ENCODE results near the gene AKR7A2.
"Not testable (repeated sequence)": the region's sequence is repeated elsewhere in the genome, so short reads cannot be mapped to it uniquely, and the experiment has no call there.

Gene AKR7A2

GRCh38 chr1:19274636-19275035 is 37.3 kb downstream of the AKR7A2 start:
- H3K27me3 ChIP-seq (ENCODE audit: insufficient read depth, poor library complexity, severe bottlenecking) = peaks cover 12% of the 10 kb centered on the region
- no peak for DNase-seq (ENCODE audit: low read depth in 1 of 2, low spot score in 1 of 2)
- H3K27ac ChIP-seq (replicated peaks) = no peak overlapping the region
- no peak for TF ChIP-seq GABPA (IDR thresholded peaks at IDR 0.05; ENCODE audit: low read depth)
- TF ChIP-seq, protein P1, sequence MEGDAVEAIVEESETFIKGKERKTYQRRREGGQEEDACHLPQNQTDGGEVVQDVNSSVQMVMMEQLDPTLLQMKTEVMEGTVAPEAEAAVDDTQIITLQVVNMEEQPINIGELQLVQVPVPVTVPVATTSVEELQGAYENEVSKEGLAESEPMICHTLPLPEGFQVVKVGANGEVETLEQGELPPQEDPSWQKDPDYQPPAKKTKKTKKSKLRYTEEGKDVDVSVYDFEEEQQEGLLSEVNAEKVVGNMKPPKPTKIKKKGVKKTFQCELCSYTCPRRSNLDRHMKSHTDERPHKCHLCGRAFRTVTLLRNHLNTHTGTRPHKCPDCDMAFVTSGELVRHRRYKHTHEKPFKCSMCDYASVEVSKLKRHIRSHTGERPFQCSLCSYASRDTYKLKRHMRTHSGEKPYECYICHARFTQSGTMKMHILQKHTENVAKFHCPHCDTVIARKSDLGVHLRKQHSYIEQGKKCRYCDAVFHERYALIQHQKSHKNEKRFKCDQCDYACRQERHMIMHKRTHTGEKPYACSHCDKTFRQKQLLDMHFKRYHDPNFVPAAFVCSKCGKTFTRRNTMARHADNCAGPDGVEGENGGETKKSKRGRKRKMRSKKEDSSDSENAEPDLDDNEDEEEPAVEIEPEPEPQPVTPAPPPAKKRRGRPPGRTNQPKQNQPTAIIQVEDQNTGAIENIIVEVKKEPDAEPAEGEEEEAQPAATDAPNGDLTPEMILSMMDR (IDR thresholded peaks at IDR 0.05; ENCODE audit: insufficient read depth, low read length) = no peak
- TF ChIP-seq POLR2AphosphoS5 (IDR thresholded peaks at IDR 0.05; ENCODE audit: low read depth) = no peak
- TF ChIP-seq SPI1 (IDR thresholded peaks at IDR 0.05; ENCODE audit: borderline replicate concordance, low read depth) = no peak
- TF ChIP-seq, protein P2, sequence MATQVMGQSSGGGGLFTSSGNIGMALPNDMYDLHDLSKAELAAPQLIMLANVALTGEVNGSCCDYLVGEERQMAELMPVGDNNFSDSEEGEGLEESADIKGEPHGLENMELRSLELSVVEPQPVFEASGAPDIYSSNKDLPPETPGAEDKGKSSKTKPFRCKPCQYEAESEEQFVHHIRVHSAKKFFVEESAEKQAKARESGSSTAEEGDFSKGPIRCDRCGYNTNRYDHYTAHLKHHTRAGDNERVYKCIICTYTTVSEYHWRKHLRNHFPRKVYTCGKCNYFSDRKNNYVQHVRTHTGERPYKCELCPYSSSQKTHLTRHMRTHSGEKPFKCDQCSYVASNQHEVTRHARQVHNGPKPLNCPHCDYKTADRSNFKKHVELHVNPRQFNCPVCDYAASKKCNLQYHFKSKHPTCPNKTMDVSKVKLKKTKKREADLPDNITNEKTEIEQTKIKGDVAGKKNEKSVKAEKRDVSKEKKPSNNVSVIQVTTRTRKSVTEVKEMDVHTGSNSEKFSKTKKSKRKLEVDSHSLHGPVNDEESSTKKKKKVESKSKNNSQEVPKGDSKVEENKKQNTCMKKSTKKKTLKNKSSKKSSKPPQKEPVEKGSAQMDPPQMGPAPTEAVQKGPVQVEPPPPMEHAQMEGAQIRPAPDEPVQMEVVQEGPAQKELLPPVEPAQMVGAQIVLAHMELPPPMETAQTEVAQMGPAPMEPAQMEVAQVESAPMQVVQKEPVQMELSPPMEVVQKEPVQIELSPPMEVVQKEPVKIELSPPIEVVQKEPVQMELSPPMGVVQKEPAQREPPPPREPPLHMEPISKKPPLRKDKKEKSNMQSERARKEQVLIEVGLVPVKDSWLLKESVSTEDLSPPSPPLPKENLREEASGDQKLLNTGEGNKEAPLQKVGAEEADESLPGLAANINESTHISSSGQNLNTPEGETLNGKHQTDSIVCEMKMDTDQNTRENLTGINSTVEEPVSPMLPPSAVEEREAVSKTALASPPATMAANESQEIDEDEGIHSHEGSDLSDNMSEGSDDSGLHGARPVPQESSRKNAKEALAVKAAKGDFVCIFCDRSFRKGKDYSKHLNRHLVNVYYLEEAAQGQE (IDR thresholded peaks at IDR 0.05; ENCODE audit: insufficient replicate concordance, low read depth) = no peak
- no peak overlapping the region for H3K4me3 ChIP-seq (replicated peaks; ENCODE audit: insufficient read depth, low read length)

DNA sequence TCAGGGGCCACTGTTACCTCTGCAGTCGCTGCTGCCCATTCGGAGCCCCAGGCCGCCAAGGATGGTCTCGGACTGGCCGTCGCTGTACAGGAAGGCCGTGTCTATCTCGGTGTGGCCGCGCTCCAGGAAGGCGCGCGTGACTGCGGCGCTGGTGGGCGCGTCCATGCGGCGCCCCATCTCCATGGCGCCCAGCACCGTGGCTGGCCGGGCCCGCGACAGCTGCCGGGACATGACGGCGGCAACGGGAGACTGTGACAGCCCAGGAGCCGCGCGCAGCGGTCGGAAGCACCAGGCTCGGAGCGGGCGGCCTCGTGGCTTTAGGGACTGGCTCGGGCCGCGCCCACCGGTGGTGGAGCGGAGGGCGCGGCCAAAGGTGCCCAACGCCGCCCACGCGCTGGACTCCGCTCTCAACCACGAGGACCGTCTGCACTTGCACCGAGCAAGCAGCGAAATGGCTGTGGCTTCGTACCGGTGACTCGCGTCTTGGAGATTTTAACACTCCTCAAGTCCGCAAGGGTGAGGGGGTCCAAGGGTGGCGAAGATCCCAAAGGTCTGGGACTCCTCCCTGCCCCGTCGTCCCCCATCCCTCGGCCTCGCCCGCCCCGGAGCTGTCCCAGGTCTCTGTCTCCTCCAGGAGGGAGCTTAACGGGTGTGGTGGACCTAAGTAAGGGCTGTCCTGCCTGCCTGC is 38.0 kb downstream of the AKR7A2 start:
- H3K4me3 ChIP-seq (replicated peaks; ENCODE audit: insufficient read depth, low read length); H3K27ac ChIP-seq (replicated peaks); DNase-seq (ENCODE audit: low read depth in 1 of 2, low spot score in 1 of 2): not testable (repeated sequence)
- peaks cover 12% of the 10 kb centered on the region for H3K27me3 ChIP-seq (ENCODE audit: insufficient read depth, poor library complexity, severe bottlenecking)

DNA sequence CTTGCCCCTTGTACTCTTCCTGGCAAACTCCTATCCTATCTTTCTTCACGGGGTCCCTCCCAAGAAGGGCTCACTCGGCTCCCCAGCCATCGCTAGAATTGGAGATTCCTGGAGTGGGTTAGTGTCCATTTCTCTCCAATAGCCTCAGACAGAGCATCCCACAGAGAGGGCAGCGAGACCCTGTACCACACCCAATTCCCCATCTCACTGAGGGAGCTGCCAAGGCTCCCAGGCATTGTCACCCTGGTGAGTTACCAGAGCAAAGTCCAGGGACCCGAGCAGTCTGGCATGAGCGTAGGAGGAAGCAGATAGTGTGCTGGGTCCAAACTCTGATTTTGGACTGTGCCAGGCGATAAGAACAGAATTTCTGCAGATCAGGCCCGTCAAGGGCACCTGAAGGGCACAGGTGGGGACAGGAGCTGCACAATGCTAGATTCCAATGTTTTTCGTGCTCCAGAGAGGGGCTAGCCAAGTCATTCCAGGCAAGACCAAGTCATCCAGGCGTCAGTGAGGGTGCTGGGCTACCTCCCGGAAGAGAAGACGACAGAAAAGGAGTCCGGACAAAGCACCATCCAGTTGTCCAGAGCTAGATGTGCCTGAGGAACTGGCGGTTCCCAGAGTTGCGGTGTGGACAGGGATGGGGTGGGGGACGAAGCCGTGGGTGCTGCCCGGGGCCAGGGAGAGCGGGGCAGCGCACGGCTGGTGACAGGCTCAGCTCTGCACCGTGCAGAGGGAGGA is 38.7 kb downstream of the AKR7A2 start:
- H3K27ac ChIP-seq (replicated peaks) = no peak overlapping the region
- peaks cover 12% of the 10 kb centered on the region for H3K27me3 ChIP-seq (ENCODE audit: insufficient read depth, poor library complexity, severe bottlenecking)
- no peak overlapping the region for H3K4me3 ChIP-seq (replicated peaks; ENCODE audit: insufficient read depth, low read length)
- TF ChIP-seq SPI1 (IDR thresholded peaks at IDR 0.05; ENCODE audit: borderline replicate concordance, low read depth) = no peak
- TF ChIP-seq POLR2AphosphoS5 (IDR thresholded peaks at IDR 0.05; ENCODE audit: low read depth) = no peak
- TF ChIP-seq, protein P2 (IDR thresholded peaks at IDR 0.05; ENCODE audit: insufficient replicate concordance, low read depth) = no peak
- TF ChIP-seq, protein P1 (IDR thresholded peaks at IDR 0.05; ENCODE audit: insufficient read depth, low read length) = no peak
- TF ChIP-seq GABPA (IDR thresholded peaks at IDR 0.05; ENCODE audit: low read depth) = no peak
- DNase-seq (ENCODE audit: low read depth in 1 of 2, low spot score in 1 of 2) = no peak

- H3K27me3 ChIP-seq (ENCODE audit: insufficient read depth, poor library complexity, severe bottlenecking) = peaks cover 12% of the 10 kb centered on the region
- H3K27ac ChIP-seq (replicated peaks) = no peak overlapping the region
- no peak for DNase-seq (ENCODE audit: low read depth in 1 of 2, low spot score in 1 of 2)
- H3K4me3 ChIP-seq (replicated peaks; ENCODE audit: insufficient read depth, low read length) = no peak overlapping the region
- TF ChIP-seq, protein P1 (IDR thresholded peaks at IDR 0.05; ENCODE audit: insufficient read depth, low read length) = no peak
- TF ChIP-seq GABPA (IDR thresholded peaks at IDR 0.05; ENCODE audit: low read depth) (no peak), POLR2AphosphoS5 (IDR thresholded peaks at IDR 0.05; ENCODE audit: low read depth) (no peak), SPI1 (IDR thresholded peaks at IDR 0.05; ENCODE audit: borderline replicate concordance, low read depth) (no peak)
- TF ChIP-seq, protein P2 (IDR thresholded peaks at IDR 0.05; ENCODE audit: insufficient replicate concordance, low read depth) = no peak
Measured at GRCh38 chr1:19272064-19272463, 39.9 kb downstream of the AKR7A2 start.

GRCh38 chr1:19270343-19270730 is 41.6 kb downstream of the AKR7A2 start:
- not testable (repeated sequence) for H3K4me3 ChIP-seq (replicated peaks; ENCODE audit: insufficient read depth, low read length); DNase-seq (ENCODE audit: low read depth in 1 of 2, low spot score in 1 of 2); H3K27ac ChIP-seq (replicated peaks)
- H3K27me3 ChIP-seq (ENCODE audit: insufficient read depth, poor library complexity, severe bottlenecking) = peaks cover 12% of the 10 kb centered on the region

Data from HL-60 (cell line).